WTC11 (cell line): ENCODE measurements around the gene PROSER3. TPM values are rescaled to one million over a fixed set of nuclear protein-coding genes. Genes with fewer than 3 reads are reported as not detected.

ENCODE experiments used
- ATAC-seq: fragments of 200-7000 bp; cut with Tn5 transposase; 2 replicates; pipeline ENCODE4 v1.10.0; 2021; ENCODE audit warnings: mild to moderate bottlenecking, moderate library complexity
- CTCF ChIA-PET: fragments of 300-600 bp; sonication (Branson Sonifier 250); formaldehyde crosslinking; loops from one replicate; lab custom pipeline; 2021; ENCODE audit warnings: antibody characterized with exemption; lab: Charles Lee
- POLR2A ChIA-PET: fragments of 350-600 bp; sonication (Branson Sonifier 250); formaldehyde crosslinking; loops from one replicate; lab custom pipeline; 2021; ENCODE audit warnings: antibody characterized with exemption; lab: Charles Lee
- DNase-seq: peaks from one replicate; pipeline ENCODE4 v3.0.0; 2021; ENCODE audit warnings: low spot score
- H3K27ac Mint-ChIP-seq: 2 replicates; pipeline ENCODE4 v1.8.0; 2021; ENCODE audit warnings: mixed read lengths
- H3K27me3 Mint-ChIP-seq: 2 replicates; pipeline ENCODE4 v1.8.0; 2021; ENCODE audit warnings: low read depth, mild to moderate bottlenecking, moderate library complexity, mixed read lengths
- H3K36me3 Mint-ChIP-seq: 2 replicates; pipeline ENCODE4 v1.8.0; 2021; ENCODE audit warnings: mixed read lengths
- H3K4me1 Mint-ChIP-seq: 2 replicates; pipeline ENCODE4 v1.8.0; 2022; ENCODE audit warnings: mixed read lengths
- H3K4me3 Mint-ChIP-seq: 2 replicates; pipeline ENCODE4 v1.8.0; 2021; ENCODE audit warnings: mild to moderate bottlenecking, moderate library complexity, mixed read lengths
- H3K9me3 Mint-ChIP-seq: 2 replicates; pipeline ENCODE4 v1.8.0; 2021; ENCODE audit warnings: mixed read lengths
- ETV6 ChIP-seq: sonication (generic); formaldehyde crosslinking; IDR thresholded peaks from 2 replicates; pipeline ENCODE4 v1.8.1; 2022; ENCODE audit warnings: mild to moderate bottlenecking, missing genetic modification reagents
- GABPB1 ChIP-seq: sonication (generic); formaldehyde crosslinking; IDR thresholded peaks from 2 replicates; pipeline ENCODE4 v1.8.1; 2023; ENCODE audit warnings: mild to moderate bottlenecking, missing genetic modification reagents
- JAZF1 ChIP-seq: fragments of 250-450 bp; sonication (Bioruptor Pico); IDR thresholded peaks from 2 replicates; pipeline ENCODE4 v1.9.0; 2021; ENCODE audit warnings: moderate library complexity, mild to moderate bottlenecking, inconsistent platforms
- KAT7 ChIP-seq: sonication (generic); formaldehyde crosslinking; IDR thresholded peaks from 2 replicates; pipeline ENCODE4 v1.8.1; 2023; ENCODE audit warnings: missing genetic modification reagents, mild to moderate bottlenecking, borderline replicate concordance
- MYBL2 ChIP-seq: sonication (generic); formaldehyde crosslinking; IDR thresholded peaks from 2 replicates; pipeline ENCODE4 v1.8.1; 2023; ENCODE audit warnings: mild to moderate bottlenecking, moderate library complexity, missing genetic modification reagents
- NFATC4 ChIP-seq: fragments of 250-450 bp; sonication (Bioruptor Pico); IDR thresholded peaks from 2 replicates; pipeline ENCODE4 v1.9.0; 2021; ENCODE audit warnings: mild to moderate bottlenecking
- NFYB ChIP-seq: sonication (generic); formaldehyde crosslinking; conservative IDR thresholded peaks from 2 replicates; pipeline ENCODE4 v1.8.0; 2022; ENCODE audit warnings: low read depth, missing genetic modification reagents
- OVOL2 ChIP-seq: fragments of 250-450 bp; sonication (Bioruptor Pico); IDR thresholded peaks from 2 replicates; pipeline ENCODE4 v1.9.0; 2021; ENCODE audit warnings: mild to moderate bottlenecking, borderline replicate concordance
- PRRX2 ChIP-seq: fragments of 250-450 bp; sonication (Bioruptor Pico); IDR thresholded peaks from 2 replicates; pipeline ENCODE4 v1.8.0; 2021; ENCODE audit warnings: mild to moderate bottlenecking
- SMAD3 ChIP-seq: sonication (generic); formaldehyde crosslinking; IDR thresholded peaks from 2 replicates; pipeline ENCODE4 v1.8.0; 2022; ENCODE audit warnings: missing genetic modification reagents, mild to moderate bottlenecking, borderline replicate concordance
- SMAD4 ChIP-seq: sonication (generic); formaldehyde crosslinking; IDR thresholded peaks from 2 replicates; pipeline ENCODE4 v1.8.0; 2022; ENCODE audit warnings: mild to moderate bottlenecking, missing genetic modification reagents
- TEAD1 ChIP-seq: sonication (generic); formaldehyde crosslinking; IDR thresholded peaks from 2 replicates; pipeline ENCODE4 v1.8.0; 2022; ENCODE audit warnings: mild to moderate bottlenecking, missing genetic modification reagents
- ZNF121 ChIP-seq: sonication (generic); formaldehyde crosslinking; IDR thresholded peaks from 2 replicates; pipeline ENCODE4 v1.8.0; 2023; ENCODE audit warnings: missing genetic modification reagents
- ZNF263 ChIP-seq: sonication (generic); formaldehyde crosslinking; IDR thresholded peaks from 2 replicates; pipeline ENCODE4 v1.8.1; 2022; ENCODE audit warnings: low read depth, mild to moderate bottlenecking, moderate library complexity, missing genetic modification reagents
- total RNA-seq: library from RNA; stranded (reverse); gene quantifications from 3 replicates; pipeline ENCODE4 v1.2.3, GENCODE V29; 2021
- TF ChIP-seq, protein P1 (sequence below): sonication (generic); formaldehyde crosslinking; IDR thresholded peaks from 2 replicates; pipeline ENCODE4 v1.8.0; 2022; ENCODE audit warnings: mild to moderate bottlenecking, missing genetic modification reagents
- TF ChIP-seq, protein P2 (sequence below): sonication (generic); formaldehyde crosslinking; IDR thresholded peaks from 2 replicates; pipeline ENCODE4 v1.8.1; 2022; ENCODE audit warnings: low read depth, missing genetic modification reagents, borderline replicate concordance
- TF ChIP-seq, protein P3 (sequence below): fragments of 250-450 bp; sonication (Bioruptor Pico); IDR thresholded peaks from 2 replicates; pipeline ENCODE4 v1.9.0; 2021; ENCODE audit warnings: moderate library complexity, mild to moderate bottlenecking, inconsistent platforms, borderline replicate concordance
- TF ChIP-seq, protein P4 (sequence below): fragments of 250-450 bp; sonication (Bioruptor Pico); IDR thresholded peaks from 2 replicates; pipeline ENCODE4 v2.1.2; 2022; ENCODE audit warnings: mild to moderate bottlenecking, moderate library complexity
- TF ChIP-seq, protein P5 (sequence below): fragments of 250-450 bp; sonication (Bioruptor Pico); conservative IDR thresholded peaks from 2 replicates; pipeline ENCODE4 v1.9.0; 2021; ENCODE audit warnings: mild to moderate bottlenecking
- TF ChIP-seq, protein P6 (sequence below): fragments of 250-450 bp; sonication (Bioruptor Pico); IDR thresholded peaks from 2 replicates; pipeline ENCODE4 v1.8.0; 2021; ENCODE audit warnings: mild to moderate bottlenecking
- TF ChIP-seq, protein P7 (sequence below): sonication (generic); formaldehyde crosslinking; IDR thresholded peaks from 2 replicates; pipeline ENCODE4 v1.8.0; 2022; ENCODE audit warnings: mild to moderate bottlenecking, missing genetic modification reagents
- TF ChIP-seq, protein P8 (sequence below): sonication (generic); formaldehyde crosslinking; IDR thresholded peaks from 2 replicates; pipeline ENCODE4 v1.8.0; 2023; ENCODE audit warnings: missing genetic modification reagents

Gene PROSER3
- total RNA-seq, 1 experiment from 2014 or later: 32.9 TPM

DNA sequence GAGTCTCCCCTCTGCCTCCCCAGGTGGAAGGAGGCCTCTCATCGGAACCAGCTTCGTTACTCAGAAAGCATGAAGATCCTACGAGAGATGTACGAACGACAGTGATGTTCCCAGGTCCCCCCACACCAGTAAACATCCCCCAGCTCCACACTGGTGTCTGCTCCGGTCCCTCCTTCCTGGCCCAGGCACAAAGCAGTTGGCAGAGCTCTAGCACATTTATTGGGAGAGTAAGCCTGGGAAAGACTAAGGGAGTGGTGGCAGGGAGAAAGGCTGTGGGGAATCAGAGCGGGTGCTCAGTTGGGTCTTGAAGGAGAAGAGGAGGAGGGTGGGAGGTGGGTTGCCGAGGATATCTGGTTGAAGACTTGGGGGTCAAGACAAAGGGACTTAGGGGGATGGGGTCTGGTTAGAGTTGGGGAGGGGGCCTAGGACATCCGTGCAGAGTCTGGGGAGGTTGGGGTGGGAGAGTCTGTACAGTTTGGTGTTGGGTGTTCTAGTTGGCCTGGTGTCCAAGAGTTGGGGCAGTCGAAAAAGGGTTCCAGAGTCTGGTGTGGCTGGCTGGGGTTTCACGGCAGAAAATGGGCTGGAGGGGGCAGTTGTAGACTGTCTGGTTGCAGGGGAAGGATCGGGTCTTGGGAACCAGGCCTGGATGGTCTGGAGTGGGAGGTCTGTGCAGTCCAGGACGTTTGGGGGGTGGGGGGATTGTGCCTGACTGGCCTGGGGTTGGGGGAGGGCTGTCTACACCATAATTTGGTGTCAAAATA, 3.4 kb upstream of the PROSER3 start (continued):
- no peak for TF ChIP-seq TEAD1 (CRISPR knock-in tag)
- TF ChIP-seq, protein P1, sequence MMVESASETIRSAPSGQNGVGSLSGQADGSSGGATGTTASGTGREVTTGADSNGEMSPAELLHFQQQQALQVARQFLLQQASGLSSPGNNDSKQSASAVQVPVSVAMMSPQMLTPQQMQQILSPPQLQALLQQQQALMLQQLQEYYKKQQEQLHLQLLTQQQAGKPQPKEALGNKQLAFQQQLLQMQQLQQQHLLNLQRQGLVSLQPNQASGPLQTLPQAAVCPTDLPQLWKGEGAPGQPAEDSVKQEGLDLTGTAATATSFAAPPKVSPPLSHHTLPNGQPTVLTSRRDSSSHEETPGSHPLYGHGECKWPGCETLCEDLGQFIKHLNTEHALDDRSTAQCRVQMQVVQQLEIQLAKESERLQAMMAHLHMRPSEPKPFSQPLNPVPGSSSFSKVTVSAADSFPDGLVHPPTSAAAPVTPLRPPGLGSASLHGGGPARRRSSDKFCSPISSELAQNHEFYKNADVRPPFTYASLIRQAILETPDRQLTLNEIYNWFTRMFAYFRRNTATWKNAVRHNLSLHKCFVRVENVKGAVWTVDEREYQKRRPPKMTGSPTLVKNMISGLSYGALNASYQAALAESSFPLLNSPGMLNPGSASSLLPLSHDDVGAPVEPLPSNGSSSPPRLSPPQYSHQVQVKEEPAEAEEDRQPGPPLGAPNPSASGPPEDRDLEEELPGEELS (CRISPR knock-in tag): no peak

DNA sequence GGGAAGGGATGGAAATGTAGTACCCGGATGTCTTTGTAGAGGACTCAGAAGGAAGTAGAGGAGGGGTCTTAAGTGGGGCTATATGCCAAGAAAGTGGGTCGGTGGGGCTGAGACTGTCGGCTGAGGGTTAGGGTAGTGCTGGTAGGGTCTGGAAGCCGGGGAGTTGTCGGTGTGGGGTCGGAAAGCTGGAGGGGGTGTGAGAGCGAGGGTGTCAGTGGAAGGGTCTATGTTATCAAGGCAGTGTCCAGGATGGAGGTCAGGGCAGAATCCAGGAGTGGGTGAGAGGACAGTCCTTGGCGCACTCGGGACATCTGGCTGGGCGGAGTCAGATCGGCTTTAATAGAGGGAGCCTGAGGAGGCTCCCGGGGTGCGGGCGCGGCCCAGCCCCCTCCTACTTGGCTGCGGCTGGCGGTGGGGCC, 2.8 kb upstream of the PROSER3 start:
- Mint-ChIP-seq H3K4me1 (peaks cover 16% of the 10 kb centered on the region), H3K27me3 (peaks cover 23% of the 10 kb centered on the region), H3K36me3 (no peaks in the 10 kb centered on the region), H3K9me3 (no peaks in the 10 kb centered on the region), H3K27ac (no peak overlapping the region), H3K4me3 (peak overlapping the region; percentile 68)
- TF ChIP-seq JAZF1: no peak
- no peak for TF ChIP-seq NFATC4 (CRISPR knock-in tag)
- TF ChIP-seq, protein P2, sequence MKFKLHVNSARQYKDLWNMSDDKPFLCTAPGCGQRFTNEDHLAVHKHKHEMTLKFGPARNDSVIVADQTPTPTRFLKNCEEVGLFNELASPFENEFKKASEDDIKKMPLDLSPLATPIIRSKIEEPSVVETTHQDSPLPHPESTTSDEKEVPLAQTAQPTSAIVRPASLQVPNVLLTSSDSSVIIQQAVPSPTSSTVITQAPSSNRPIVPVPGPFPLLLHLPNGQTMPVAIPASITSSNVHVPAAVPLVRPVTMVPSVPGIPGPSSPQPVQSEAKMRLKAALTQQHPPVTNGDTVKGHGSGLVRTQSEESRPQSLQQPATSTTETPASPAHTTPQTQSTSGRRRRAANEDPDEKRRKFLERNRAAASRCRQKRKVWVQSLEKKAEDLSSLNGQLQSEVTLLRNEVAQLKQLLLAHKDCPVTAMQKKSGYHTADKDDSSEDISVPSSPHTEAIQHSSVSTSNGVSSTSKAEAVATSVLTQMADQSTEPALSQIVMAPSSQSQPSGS (CRISPR knock-in tag): no peak
- TF ChIP-seq, protein P3, sequence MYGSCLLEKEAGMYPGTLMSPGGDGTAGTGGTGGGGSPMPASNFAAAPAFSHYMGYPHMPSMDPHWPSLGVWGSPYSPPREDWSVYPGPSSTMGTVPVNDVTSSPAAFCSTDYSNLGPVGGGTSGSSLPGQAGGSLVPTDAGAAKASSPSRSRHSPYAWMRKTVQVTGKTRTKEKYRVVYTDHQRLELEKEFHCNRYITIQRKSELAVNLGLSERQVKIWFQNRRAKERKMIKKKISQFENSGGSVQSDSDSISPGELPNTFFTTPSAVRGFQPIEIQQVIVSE (CRISPR knock-in tag): no peak
- no peak for TF ChIP-seq ZNF121 (CRISPR knock-in tag)
- no peak for TF ChIP-seq SMAD3
- TF ChIP-seq MYBL2: no peak
- no peak for TF ChIP-seq ZNF263 (CRISPR knock-in tag)
- TF ChIP-seq, protein P4, sequence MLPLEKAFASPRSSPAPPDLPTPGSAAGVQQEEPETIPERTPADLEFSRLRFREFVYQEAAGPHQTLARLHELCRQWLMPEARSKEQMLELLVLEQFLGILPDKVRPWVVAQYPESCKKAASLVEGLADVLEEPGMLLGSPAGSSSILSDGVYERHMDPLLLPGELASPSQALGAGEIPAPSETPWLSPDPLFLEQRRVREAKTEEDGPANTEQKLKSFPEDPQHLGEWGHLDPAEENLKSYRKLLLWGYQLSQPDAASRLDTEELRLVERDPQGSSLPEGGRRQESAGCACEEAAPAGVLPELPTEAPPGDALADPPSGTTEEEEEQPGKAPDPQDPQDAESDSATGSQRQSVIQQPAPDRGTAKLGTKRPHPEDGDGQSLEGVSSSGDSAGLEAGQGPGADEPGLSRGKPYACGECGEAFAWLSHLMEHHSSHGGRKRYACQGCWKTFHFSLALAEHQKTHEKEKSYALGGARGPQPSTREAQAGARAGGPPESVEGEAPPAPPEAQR (CRISPR knock-in tag): no peak
- TF ChIP-seq, protein P5, sequence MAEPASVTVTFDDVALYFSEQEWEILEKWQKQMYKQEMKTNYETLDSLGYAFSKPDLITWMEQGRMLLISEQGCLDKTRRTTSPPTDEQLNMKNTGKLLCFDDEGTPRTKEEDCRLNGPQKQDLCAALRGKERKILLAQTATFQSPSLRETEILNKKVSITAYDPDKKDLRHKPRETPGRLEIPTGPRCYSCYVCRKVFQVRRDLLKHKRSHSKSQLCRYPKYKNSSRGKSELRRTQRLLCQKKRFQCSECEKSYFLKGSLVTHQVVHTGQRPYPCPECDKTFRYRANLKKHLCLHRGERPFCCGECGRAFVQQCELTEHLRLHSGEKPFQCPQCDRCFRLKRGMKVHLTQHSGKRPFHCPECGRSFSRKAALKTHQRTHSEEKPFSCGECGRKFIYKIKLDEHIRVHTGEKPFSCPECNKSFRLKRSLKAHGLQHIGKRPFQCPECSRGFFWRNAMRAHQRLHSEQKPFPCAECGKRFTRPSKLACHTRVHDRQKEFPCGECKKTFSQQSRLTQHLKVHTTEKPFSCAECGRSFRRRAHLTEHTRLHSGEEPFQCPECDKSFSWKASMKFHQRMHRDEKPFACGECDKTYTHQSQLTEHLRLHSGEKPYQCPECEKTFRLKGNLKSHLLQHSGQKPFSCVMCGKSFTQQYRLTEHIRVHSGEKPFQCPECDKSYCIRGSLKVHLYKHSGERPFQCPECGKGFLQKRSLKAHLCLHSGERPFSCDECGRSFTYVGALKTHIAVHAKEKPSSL (CRISPR knock-in tag): no peak
- no peak for TF ChIP-seq ETV6 (CRISPR knock-in tag)
- TF ChIP-seq GABPB1: no peak
- TF ChIP-seq, protein P6, sequence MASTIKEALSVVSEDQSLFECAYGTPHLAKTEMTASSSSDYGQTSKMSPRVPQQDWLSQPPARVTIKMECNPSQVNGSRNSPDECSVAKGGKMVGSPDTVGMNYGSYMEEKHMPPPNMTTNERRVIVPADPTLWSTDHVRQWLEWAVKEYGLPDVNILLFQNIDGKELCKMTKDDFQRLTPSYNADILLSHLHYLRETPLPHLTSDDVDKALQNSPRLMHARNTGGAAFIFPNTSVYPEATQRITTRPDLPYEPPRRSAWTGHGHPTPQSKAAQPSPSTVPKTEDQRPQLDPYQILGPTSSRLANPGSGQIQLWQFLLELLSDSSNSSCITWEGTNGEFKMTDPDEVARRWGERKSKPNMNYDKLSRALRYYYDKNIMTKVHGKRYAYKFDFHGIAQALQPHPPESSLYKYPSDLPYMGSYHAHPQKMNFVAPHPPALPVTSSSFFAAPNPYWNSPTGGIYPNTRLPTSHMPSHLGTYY: no peak
- TF ChIP-seq OVOL2: no peak
- TF ChIP-seq, protein P7, sequence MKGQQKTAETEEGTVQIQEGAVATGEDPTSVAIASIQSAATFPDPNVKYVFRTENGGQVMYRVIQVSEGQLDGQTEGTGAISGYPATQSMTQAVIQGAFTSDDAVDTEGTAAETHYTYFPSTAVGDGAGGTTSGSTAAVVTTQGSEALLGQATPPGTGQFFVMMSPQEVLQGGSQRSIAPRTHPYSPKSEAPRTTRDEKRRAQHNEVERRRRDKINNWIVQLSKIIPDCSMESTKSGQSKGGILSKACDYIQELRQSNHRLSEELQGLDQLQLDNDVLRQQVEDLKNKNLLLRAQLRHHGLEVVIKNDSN: no peak
- TF ChIP-seq NFYB (CRISPR knock-in tag): no peak
- no peak for TF ChIP-seq SMAD4 (CRISPR knock-in tag)
- no peak for TF ChIP-seq KAT7
- TF ChIP-seq PRRX2 (CRISPR knock-in tag): no peak
- TF ChIP-seq, protein P8, sequence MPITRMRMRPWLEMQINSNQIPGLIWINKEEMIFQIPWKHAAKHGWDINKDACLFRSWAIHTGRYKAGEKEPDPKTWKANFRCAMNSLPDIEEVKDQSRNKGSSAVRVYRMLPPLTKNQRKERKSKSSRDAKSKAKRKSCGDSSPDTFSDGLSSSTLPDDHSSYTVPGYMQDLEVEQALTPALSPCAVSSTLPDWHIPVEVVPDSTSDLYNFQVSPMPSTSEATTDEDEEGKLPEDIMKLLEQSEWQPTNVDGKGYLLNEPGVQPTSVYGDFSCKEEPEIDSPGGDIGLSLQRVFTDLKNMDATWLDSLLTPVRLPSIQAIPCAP (CRISPR knock-in tag): no peak
- ATAC-seq (no peak), DNase-seq (no peak)
- ChIA-PET CTCF (interaction anchor here (0.8 to 2.9 kb wide), 3 partner anchors 10 to 29 kb away, joined by 3 to 13 read pairs (median 3); partner anchors contain the start of genes PSENEN and U2AF1L4), POLR2A (no interaction called here)
